ENCODE measurements around the gene MRPS6.

- TF ChIP-seq CTCF (IDR thresholded peaks at IDR 0.05; ENCODE audit: insufficient read depth, low read length) (no peak), POLR2AphosphoS5 (IDR thresholded peaks at IDR 0.05; ENCODE audit: low read depth) (no peak), SPI1 (IDR thresholded peaks at IDR 0.05; ENCODE audit: borderline replicate concordance, low read depth) (no peak), GABPA (IDR thresholded peaks at IDR 0.05; ENCODE audit: low read depth) (no peak), REST (IDR thresholded peaks at IDR 0.05; ENCODE audit: insufficient replicate concordance, low read depth) (no peak)
These were observed 60.0 kb downstream of the MRPS6 start for GRCh38 chr21:34133392-34133791.
